GM18867 (cell line): ENCODE data around the gene VPS33A.
A peak's percentile ranks its signal among the peaks of the same experiment; 100 is the strongest.
"Not testable (repeated sequence)": the region's sequence is repeated elsewhere in the genome, so short reads cannot be mapped to it uniquely, and the experiment has no call there.

Source experiments
- ATAC-seq: cut with Tn5 transposase; IDR thresholded peaks from one replicate; pipeline ENCODE4 v1.9.1; 2021; ENCODE audit warnings: mild to moderate bottlenecking, moderate library complexity; ENCODE audit not compliant: unreplicated experiment

VPS33A gene

GRCh38 chr12:122266230-122266901 is at the start of gene VPS33A:
VPS33A (minus strand) TSS chr12:122266494; CDS start chr12:122266408, 86 bp downstream.
- ATAC-seq: peak; percentile 86

- ATAC-seq: no peak
These were observed 46.6 kb upstream of the VPS33A start for GRCh38 chr12:122312926-122313325.

DNA sequence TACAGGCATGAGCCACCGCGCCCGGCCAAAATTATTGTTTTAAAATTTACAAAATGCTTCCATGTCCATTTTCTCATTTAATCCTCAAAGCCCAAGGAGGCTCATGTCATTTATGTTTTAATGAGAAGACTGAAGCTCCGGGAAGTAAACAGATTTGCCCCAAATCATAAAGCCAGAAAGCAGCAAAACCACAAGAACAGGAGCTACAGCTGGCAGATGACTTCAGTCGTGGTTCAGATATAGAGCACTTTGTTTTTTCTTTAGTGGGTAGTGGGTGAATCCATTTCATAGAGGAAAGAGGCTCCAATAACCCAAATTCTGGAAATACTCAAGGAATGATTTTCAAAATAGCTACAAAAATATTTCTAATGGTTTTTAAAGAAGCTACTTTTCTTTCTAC is 45.4 kb upstream of the VPS33A start:
- no peak for ATAC-seq

DNA sequence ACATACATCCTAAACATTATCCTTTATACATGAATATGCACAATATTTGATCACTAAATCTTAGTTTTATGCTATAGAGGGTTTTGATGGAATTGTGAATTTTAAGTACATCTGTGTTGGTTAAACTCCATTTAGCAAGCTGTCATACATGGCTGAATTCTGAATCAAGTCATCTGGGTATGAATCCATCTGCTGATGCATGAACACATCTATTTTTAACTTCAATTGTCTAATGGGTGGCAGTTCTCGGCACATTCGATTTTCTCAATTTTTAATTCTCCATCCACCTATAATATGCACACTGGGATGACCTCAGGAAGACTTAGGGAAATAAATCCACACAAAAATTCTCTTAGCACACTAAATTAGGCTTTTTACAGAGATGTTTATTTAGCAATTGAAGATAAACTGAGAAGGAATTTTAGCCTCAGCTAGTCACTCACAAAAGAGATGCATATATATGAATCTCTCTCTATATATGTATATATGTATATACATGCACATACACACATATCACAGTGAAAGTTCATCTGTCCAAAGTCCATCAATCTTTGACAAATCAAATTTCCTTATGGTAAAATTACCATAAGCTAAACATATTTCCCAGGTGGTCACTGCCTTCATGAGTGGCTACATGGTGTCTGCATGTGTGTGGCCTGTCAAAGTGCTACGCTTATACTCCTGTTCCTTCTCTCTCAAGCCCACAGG is 44.5 kb upstream of the VPS33A start:
- no peak for ATAC-seq

DNA sequence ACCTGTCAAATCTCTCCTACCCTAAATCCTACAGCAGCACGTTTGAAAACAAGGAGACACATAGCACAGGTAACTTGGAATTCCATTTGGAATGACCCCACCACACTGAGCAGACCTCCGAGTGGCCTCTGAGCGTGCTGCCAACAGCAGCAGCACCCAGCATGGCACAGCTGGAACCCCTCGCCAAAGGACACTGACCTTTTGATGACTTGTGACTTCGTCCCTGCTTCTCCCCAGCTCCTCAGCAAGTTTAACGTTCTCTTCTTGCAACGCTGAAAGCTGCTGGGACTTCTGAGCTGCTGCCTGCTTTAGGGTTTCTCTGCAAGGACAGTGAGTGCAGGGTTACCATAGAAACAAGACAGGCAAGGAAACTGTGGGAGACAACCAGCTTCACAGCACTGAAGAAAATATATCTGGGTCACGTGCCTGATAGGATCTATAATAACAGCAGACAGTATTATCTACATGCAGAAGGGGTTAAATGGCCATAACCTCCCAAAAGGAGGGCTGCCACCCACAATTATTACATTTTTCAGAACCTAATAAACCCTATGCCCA is 43.3 kb upstream of the VPS33A start:
- no peak for ATAC-seq

DNA sequence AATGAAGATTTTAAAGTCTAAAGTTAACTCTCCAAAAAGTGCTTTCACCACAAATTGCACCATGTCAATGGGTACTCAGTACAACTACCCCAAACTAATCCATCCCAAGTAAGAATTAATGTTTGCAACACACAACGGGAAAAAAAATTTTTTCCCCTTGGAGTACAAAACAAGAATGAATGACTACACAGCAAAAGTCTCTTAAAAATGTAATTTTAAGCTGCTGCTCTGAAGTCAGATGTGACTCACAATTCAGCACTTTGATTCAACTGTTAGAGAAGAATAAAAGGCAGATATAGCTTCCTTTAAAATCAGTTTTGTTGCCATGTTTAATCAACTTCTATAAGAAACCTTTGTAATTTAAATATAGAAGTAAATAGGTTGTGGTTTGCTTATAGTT is 42.5 kb upstream of the VPS33A start:
- no peak for ATAC-seq

- ATAC-seq: no peak
These were observed 40.1 kb upstream of the VPS33A start for GRCh38 chr12:122306407-122306806.

DNA sequence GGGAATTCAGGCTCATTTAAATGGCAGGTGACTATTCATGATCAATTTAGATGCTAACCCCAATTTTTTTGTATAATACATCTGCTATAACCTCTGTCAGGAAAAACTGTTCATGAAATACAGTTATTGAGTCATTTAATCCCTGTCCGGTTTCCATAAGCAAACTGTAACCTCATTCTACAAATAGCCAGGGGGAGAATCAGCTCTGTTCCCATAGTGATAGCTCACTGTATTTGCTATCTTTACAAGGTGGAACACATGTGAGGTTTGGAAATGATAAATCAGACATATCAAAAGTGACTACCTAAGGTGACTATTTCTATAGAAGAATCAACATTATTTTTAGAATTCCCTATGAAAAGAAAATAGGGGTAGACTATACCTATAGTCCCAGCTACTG is 38.6 kb upstream of the VPS33A start:
- ATAC-seq: no peak

DNA sequence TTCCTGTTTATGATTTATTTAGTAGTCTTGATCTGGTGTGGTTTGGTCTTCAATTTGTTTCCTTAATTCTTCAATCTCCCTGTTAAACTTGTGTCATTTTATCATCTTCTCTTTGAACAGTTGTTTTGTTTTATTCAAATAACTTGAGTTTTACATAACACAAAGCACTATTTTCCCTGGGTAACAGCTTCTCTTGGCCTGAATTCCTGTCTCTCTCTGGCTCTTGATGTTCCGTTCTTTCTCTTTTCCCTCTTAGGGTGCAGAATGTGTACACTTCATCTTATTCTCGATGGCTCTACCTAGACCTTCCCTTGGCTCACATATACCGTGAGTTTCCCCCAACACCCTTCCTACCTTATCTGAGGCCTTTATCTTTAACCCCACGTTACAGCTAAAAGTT is 36.8 kb upstream of the VPS33A start:
- no peak for ATAC-seq

GRCh38 chr12:122298071-122298748 is 31.9 kb upstream of the VPS33A start:
- no peak for ATAC-seq

GRCh38 chr12:122297494-122297893 is 31.2 kb upstream of the VPS33A start:
- no peak for ATAC-seq

DNA sequence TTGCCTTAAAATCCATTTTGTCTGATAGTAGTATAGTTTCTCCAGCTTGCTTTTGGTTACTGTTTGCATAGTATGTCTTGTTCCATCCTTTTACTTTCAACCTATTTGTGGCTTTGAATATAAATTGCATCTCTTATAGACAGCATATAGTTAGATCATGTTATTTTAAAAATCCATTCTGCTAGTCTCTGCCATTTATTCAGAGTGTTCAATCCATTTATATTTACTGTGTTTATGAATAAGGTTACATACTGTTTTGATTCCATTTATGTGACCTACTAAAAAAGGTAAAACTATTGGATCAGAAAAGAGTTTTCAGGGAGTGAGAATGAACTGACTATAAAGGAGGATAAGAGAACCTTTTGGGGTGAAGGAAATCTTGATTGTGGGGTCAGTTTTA is 29.6 kb upstream of the VPS33A start:
- ATAC-seq: no peak

- peak; percentile 82 for ATAC-seq
These were observed 26.8 kb upstream of the VPS33A start for GRCh38 chr12:122293081-122293480.

GRCh38 chr12:122291431-122291830 is 25.1 kb upstream of the VPS33A start:
- ATAC-seq: no peak

- no peak for ATAC-seq
These were observed 17.4 kb upstream of the VPS33A start for GRCh38 chr12:122283680-122284079.

DNA sequence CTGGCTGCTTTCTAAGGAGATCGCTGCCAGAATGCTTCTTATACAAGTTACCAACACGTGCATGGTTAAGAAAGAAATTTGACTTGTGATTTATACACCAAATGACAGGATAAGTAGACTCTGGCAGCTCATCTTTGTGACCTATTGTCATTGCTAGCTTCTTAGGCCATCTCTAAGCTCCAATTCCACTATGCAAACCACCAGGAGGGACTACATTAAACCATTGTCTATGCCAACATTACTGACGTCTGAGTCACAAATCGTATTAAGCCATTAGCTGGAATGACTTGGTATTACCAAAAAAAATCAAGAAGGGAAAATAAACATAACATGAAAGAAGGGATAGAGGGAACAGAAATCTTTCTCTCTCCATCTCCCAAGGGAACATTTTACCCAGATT is 15.8 kb upstream of the VPS33A start:
- ATAC-seq: no peak

DNA sequence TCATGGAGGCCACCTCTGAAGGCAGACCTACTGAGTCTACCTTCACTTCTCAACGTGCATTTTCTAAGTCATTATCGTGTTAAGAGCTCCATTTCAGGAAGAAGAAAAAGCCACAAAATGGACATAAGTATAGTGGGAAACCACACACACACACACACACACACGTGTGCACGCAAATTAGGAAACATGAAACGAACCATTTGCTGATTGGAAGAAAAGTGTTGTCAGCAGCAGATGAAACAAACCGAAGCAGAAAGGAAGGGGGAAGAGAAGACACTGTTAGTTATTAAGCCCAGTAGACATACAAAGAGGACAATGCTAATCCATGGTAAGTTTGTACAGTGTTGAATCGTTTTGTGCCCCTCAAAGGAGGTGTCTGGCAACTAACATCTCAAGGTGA is 9.9 kb upstream of the VPS33A start:
- ATAC-seq: no peak

GRCh38 chr12:122275459-122275858 is 9.2 kb upstream of the VPS33A start:
- ATAC-seq: no peak

DNA sequence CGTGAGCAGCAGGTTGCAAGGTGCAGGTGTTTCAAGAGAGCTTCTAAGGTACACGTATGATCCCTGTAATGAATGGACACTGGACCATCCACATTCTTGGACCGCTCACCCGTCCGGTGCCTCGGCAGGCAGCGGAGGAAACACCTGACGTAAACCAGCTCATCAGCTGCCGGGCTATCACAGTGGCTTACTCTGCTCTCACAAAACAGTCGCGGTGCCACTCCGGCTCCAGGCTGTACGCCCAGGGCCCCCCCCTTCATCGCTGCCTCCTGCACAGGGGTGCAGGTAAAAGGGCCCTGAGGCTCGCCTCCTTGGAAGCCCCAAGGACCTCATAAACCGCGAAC is 436 bp downstream of the VPS33A start:
- ATAC-seq: peak; percentile 27

GRCh38 chr12:122265476-122265875 is 818 bp downstream of the VPS33A start:
- ATAC-seq: peak; percentile 6

- ATAC-seq: not testable (repeated sequence)
These were observed 5.6 kb downstream of the VPS33A start for GRCh38 chr12:122260735-122261134.

DNA sequence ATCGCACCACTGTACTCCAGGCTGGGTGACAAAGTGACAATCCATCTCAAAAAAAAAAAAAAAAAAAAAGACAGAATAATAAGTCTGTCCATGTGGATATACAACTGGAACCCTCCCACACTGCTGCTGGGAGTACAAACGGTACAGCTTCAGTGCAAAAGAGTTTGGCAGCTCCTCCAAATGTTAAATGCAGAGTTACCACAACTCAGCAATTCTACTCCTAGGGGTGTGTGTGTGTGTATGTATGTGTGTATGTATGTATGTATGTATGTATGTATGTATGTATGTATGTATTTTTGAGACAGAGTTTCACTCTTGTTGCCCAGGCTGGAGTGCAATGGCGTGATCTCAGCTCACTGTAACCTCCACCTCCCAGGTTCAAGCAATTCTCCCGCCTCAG is 7.4 kb downstream of the VPS33A start:
- not testable (repeated sequence) for ATAC-seq
